Dedifferentiated amniotic fluid mesenchymal stem cell (primary cell): ENCODE measurements around the gene RBM23.
A peak's percentile ranks its signal among the peaks of the same experiment; 100 is the strongest.

Experiments
- DNase-seq: peaks from one replicate; pipeline ENCODE4 v3.0.0-alpha.2; 2016; ENCODE audit errors: extremely low spot score

RBM23 gene

DNA sequence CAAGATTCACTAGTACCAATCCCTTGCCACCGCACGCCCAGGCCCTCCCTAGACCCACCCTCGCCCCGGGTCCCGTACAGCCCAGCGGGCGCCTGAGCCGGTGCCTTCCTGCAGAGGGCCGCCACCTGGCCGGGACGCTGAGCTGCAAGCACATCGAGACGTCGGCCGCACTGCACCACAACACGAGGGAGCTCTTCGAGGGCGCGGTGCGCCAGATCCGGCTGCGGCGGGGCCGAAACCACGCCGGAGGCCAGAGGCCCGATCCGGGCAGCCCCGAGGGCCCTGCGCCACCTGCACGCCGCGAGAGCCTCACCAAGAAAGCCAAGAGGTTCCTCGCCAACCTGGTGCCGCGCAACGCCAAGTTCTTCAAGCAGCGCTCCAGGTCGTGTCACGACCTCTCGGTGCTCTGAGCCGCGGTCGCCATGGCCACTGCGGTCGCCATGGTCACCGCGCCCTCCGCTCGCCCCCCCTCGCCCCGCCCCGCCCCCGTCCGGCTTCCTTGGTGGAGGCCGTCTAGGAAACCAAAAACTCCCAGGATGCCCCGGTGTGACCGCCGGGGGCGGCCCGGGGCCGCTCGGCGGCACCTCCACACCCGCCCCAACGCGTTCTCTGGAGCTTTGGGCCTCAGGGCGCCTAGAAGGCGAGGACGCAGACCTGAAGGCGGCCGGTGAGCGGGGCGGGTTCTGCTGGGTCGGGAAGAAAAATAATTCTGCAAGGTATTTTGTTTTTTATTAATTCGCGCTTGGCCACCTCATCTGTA is 32.3 kb downstream of the RBM23 start:
- DNase-seq, result no peak

DNA sequence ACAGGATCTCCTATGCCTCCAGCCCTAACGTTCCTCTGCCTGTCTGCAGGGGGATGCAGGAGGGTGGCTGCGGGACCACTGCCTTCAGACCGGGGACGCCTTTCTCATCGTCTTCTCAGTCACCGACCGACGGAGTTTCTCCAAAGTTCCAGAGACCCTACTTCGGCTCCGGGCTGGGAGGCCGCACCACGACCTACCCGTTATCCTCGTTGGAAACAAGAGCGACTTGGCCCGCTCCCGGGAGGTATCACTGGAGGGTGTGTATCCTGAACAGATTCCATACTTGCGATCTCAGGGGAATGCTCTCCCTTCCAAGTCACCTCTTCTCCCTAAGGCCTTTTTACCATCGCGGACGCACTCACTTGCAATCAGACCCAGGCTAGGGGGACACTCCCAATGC is 33.0 kb downstream of the RBM23 start:
- DNase-seq, result no peak

GRCh38 chr14:22884738-22885523 is 34.0 kb downstream of the RBM23 start:
- DNase-seq, result no peak

GRCh38 chr14:22884076-22884737 is 34.7 kb downstream of the RBM23 start:
- no peak for DNase-seq

- DNase-seq, result no peak
Measured at GRCh38 chr14:22883173-22883976, 35.6 kb downstream of the RBM23 start, which contains the start of gene REM2. TSS of gene REM2 (plus strand) at chr14:22883222. CDS start at chr14:22883288, 66 bp downstream.

- DNase-seq, result no peak
Measured at GRCh38 chr14:22882529-22883172, 36.3 kb downstream of the RBM23 start.

- DNase-seq, result no peak
Measured at GRCh38 chr14:22882064-22882463, 36.9 kb downstream of the RBM23 start.

DNA sequence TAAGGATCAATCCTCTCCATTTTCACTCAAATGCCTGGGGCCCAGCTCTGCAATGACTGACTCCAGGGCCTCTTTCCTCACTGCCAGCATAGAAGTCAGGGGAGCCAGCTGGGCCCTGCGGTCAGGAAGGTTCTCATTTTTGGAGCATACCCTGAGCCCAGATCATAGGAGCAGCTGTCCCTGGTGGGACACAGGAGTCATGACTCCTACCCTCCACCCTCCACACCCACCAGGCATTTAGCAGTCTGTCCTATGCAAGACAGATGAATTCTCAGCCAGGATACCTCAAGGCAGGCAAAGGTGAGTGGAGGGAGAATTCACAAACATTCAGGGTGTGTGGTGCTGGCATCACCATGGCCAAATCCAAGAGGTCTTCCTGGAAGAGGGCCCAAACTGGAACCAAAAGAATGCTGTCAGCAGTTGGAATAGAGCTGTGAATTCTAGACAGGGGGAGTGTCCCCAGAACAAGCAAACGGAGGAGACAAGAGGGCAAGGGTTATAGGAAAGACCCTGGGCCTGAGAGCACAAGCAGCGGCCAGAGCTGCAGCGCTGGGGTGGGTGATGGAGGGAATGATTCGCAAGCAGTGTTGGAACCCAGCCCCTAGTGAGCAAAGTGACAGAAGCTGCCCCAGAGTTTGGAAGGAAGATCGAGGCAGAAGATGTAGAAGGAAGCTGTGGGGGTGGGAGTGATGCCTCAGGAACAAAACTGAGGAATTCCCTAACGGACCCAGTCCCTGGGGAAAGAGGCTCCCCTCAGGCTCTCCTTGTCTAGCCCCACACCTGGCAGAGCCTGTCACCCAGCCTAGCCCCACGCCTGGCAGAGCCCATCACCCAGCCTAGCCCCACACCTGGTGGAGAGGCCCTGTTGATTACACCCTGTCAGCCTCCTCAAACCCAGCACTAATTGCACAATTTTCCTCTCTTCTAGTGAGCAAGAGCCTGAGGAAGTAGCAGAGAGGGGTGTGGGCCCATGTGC is 40.4 kb downstream of the RBM23 start:
- DNase-seq, result no peak

DNA sequence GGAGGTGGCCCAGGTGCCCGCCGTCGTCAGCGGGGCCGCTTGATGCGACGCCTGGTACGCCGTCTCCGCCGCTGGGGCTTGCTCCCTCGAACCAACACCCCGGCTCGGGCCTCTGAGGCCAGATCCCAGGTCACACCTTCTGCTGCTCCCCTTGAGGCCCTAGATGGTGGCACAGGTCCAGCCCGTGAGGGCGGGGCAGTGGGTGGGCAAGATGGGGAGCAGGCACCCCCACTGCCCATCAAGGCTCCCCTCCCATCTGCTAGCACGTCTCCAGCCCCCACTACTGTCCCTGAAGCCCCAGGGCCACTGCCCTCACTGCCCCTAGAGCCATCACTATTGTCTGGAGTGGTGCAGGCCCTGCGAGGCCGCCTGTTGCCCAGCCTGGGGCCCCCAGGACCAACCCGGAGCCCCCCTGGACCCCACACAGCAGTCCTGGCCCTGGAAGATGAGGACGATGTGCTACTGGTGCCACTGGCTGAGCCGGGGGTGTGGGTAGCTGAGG is 41.9 kb downstream of the RBM23 start:
- no peak for DNase-seq

DNA sequence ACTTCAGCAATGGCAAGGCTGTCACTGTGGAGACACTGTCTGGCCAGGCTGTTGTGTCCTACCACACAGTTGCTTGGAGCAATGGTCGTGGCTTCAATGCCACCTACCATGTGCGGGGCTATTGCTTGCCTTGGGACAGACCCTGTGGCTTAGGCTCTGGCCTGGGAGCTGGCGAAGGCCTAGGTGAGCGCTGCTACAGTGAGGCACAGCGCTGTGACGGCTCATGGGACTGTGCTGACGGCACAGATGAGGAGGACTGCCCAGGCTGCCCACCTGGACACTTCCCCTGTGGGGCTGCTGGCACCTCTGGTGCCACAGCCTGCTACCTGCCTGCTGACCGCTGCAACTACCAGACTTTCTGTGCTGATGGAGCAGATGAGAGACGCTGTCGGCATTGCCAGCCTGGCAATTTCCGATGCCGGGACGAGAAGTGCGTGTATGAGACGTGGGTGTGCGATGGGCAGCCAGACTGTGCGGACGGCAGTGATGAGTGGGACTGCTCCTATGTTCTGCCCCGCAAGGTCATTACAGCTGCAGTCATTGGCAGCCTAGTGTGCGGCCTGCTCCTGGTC is 43.1 kb downstream of the RBM23 start:
- no peak for DNase-seq

- no peak for DNase-seq
Measured at GRCh38 chr14:22875003-22875747, 43.8 kb downstream of the RBM23 start.

GRCh38 chr14:22872833-22873520 is 46.0 kb downstream of the RBM23 start:
- DNase-seq, result no peak

GRCh38 chr14:22872033-22872832 is 46.7 kb downstream of the RBM23 start:
- peak; percentile 88 for DNase-seq

DNA sequence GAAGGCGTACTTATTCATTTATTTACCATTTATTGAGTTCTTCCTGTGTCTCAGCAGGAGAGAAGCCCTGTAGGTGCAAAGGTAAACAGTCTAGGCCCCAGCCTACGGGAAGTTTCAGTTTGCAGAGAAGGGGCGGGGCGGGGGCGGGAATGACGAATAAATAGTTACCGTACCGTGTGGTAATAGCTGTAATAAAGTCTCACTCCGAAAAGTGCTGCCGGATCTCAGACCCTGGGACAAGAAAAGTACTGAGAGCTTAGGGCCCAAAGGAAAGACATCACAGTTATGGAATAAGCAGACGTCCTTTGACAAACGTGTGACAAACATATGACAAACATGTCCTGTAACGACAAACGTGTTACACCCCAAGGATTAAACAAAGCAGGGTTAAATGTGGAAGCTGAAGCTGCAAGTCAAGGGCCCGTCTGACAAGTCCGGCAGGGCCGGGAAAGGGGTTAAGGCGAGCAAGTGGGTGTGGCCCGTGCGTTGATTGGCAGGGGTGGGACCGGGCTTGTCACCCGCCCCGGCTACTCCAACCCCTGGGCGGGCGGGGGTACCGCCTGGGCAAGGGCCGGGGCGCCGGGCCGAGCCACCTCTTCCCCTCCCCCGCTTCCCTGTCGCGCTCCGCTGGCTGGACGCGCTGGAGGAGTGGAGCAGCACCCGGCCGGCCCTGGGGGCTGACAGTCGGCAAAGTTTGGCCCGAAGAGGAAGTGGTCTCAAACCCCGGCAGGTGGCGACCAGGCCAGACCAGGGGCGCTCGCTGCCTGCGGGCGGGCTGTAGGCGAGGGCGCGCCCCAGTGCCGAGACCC is 47.5 kb downstream of the RBM23 start, which contains the start of gene LRP10:
Gene LRP10, plus strand, starts transcription at position 517 of the 809 bp plus-strand sequence. CDS start 564 bp downstream, outside the sequence.
- DNase-seq, result peak; percentile 75

GRCh38 chr14:22870811-22871223 is 48.1 kb downstream of the RBM23 start:
- no peak for DNase-seq

- DNase-seq, result no peak
Measured at GRCh38 chr14:22866874-22867273, 52.1 kb downstream of the RBM23 start.
